MM.1S (cell line): ENCODE results near the gene RHOB.

ENCODE experiments used
- DNase-seq: peaks from one replicate; pipeline ENCODE4 v3.0.0-alpha.2; 2015
- H2AFZ ChIP-seq: fragments of 300-600 bp; sonication (generic); 2 replicates; pipeline ENCODE4 v1.6.0; 2016; ENCODE audit warnings: antibody characterized with exemption, low read length
- H3F3A ChIP-seq: fragments of 300-600 bp; sonication (generic); 2 replicates; pipeline ENCODE4 v1.6.1; 2016; ENCODE audit warnings: mild to moderate bottlenecking, antibody characterized with exemption, low read length, moderate library complexity, mixed read lengths; ENCODE audit not compliant: insufficient read depth
- H3K27ac ChIP-seq: fragments of 300-600 bp; sonication (generic); 2 replicates; pipeline ENCODE4 v1.5.1; 2016; ENCODE audit warnings: mild to moderate bottlenecking, low read length
- H3K27me3 ChIP-seq: fragments of 300-600 bp; sonication (generic); replicated peaks from 2 replicates; pipeline ENCODE4 v1.6.0; 2016; ENCODE audit warnings: low read length; ENCODE audit not compliant: insufficient read depth
- H3K36me3 ChIP-seq: fragments of 300-600 bp; sonication (generic); replicated peaks from 2 replicates; pipeline ENCODE4 v1.6.1; 2016; ENCODE audit warnings: mild to moderate bottlenecking, low read length, mixed read lengths; ENCODE audit not compliant: insufficient read depth
- H3K4me1 ChIP-seq: fragments of 300-600 bp; sonication (generic); 2 replicates; pipeline ENCODE4 v1.6.1; 2016; ENCODE audit warnings: low read length, mixed read lengths
- H3K4me2 ChIP-seq: fragments of 300-600 bp; sonication (generic); 2 replicates; pipeline ENCODE4 v1.6.0; 2016; ENCODE audit warnings: low read depth, low read length
- H3K4me3 ChIP-seq: fragments of 300-600 bp; sonication (generic); 2 replicates; pipeline ENCODE4 v1.5.1; 2016; ENCODE audit warnings: low read length, mixed read lengths
- H3K79me2 ChIP-seq: fragments of 300-600 bp; sonication (generic); 2 replicates; pipeline ENCODE4 v1.6.1; 2016; ENCODE audit warnings: mixed run types, low read length, mixed read lengths
- H3K9ac ChIP-seq: fragments of 300-600 bp; sonication (generic); 2 replicates; pipeline ENCODE4 v1.6.1; 2016; ENCODE audit warnings: low read length, mixed read lengths
- H3K9me2 ChIP-seq: fragments of 300-600 bp; sonication (generic); replicated peaks from 2 replicates; pipeline ENCODE4 v1.6.1; 2016; ENCODE audit warnings: mild to moderate bottlenecking, low read length, mixed read lengths; ENCODE audit not compliant: insufficient read depth
- H3K9me3 ChIP-seq: fragments of 300-600 bp; sonication (generic); replicated peaks from 2 replicates; pipeline ENCODE4 v1.6.1; 2016; ENCODE audit warnings: mild to moderate bottlenecking, low read length, mixed read lengths; ENCODE audit not compliant: insufficient read depth
- H4K20me1 ChIP-seq: fragments of 300-600 bp; sonication (generic); 2 replicates; pipeline ENCODE4 v1.6.1; 2016; ENCODE audit warnings: mild to moderate bottlenecking, low read length, moderate library complexity, mixed read lengths; ENCODE audit not compliant: insufficient read depth
- EZH2 ChIP-seq: fragments of 300-600 bp; sonication (generic); optimal IDR thresholded peaks from 2 replicates; pipeline ENCODE3; 2017; ENCODE audit warnings: low read depth, mild to moderate bottlenecking, antibody characterized with exemption, low read length, mixed read lengths
- EZH2phosphoT487 ChIP-seq: fragments of 300-600 bp; sonication (generic); IDR thresholded peaks from 2 replicates; pipeline ENCODE4 v1.6.1; 2018; ENCODE audit warnings: antibody characterized with exemption, low read length
- TF ChIP-seq, protein P1 (sequence below): fragments of 300-600 bp; sonication (generic); IDR thresholded peaks from 2 replicates; pipeline ENCODE4 v1.5.1; 2016; ENCODE audit warnings: antibody characterized with exemption, low read length, mixed read lengths

Gene RHOB

DNA sequence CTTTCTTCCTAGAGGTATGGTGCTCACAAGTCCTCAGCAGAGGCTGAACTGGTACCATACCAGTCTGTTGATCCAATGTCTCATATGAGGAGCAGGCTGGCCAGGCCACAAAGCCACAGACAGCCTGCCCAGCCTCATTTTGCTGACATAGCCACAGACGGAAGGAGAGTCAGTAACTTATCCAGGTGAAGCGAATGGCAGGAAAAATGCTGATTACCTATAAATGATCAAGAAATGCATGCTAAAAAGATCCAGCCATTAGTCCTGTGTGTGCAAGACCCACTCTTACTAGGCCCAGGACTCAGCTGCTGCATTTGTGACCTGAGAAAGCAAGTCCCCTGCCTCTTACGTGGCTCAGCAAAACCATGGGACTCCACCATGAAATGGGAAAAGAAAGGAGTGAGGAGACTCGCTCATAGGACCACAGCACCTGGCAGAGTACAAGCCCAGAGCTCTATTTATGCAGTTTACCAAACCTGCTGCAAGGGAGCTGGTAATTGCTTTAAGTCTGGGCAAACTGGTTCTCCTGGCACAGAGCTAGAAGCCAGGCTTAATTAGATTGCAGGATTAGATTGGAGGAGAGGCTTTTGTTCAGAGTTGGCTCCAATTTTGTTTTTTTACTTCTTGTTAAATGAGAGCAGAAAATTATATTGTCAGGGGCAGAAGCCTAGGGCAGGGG, 19.0 kb downstream of the RHOB start:
- DNase-seq = no peak
- no peaks in the 10 kb centered on the region for H3F3A ChIP-seq
- H3K4me2 ChIP-seq = no peak overlapping the region
- H3K9me3 ChIP-seq = no peaks in the 10 kb centered on the region
- no peak overlapping the region for H3K27ac ChIP-seq
- TF ChIP-seq, protein P1, sequence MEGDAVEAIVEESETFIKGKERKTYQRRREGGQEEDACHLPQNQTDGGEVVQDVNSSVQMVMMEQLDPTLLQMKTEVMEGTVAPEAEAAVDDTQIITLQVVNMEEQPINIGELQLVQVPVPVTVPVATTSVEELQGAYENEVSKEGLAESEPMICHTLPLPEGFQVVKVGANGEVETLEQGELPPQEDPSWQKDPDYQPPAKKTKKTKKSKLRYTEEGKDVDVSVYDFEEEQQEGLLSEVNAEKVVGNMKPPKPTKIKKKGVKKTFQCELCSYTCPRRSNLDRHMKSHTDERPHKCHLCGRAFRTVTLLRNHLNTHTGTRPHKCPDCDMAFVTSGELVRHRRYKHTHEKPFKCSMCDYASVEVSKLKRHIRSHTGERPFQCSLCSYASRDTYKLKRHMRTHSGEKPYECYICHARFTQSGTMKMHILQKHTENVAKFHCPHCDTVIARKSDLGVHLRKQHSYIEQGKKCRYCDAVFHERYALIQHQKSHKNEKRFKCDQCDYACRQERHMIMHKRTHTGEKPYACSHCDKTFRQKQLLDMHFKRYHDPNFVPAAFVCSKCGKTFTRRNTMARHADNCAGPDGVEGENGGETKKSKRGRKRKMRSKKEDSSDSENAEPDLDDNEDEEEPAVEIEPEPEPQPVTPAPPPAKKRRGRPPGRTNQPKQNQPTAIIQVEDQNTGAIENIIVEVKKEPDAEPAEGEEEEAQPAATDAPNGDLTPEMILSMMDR = no peak
- TF ChIP-seq EZH2phosphoT487 = no peak
- no peak for TF ChIP-seq EZH2
- H3K4me3 ChIP-seq = no peak overlapping the region
- no peaks in the 10 kb centered on the region for H3K27me3 ChIP-seq
- H4K20me1 ChIP-seq = no peaks in the 10 kb centered on the region
- H3K79me2 ChIP-seq = no peaks in the 10 kb centered on the region
- H3K9ac ChIP-seq = no peak overlapping the region
- H3K4me1 ChIP-seq = no peaks in the 10 kb centered on the region
- H3K9me2 ChIP-seq = no peaks in the 10 kb centered on the region
- H2AFZ ChIP-seq = no peak overlapping the region
- no peaks in the 10 kb centered on the region for H3K36me3 ChIP-seq

DNA sequence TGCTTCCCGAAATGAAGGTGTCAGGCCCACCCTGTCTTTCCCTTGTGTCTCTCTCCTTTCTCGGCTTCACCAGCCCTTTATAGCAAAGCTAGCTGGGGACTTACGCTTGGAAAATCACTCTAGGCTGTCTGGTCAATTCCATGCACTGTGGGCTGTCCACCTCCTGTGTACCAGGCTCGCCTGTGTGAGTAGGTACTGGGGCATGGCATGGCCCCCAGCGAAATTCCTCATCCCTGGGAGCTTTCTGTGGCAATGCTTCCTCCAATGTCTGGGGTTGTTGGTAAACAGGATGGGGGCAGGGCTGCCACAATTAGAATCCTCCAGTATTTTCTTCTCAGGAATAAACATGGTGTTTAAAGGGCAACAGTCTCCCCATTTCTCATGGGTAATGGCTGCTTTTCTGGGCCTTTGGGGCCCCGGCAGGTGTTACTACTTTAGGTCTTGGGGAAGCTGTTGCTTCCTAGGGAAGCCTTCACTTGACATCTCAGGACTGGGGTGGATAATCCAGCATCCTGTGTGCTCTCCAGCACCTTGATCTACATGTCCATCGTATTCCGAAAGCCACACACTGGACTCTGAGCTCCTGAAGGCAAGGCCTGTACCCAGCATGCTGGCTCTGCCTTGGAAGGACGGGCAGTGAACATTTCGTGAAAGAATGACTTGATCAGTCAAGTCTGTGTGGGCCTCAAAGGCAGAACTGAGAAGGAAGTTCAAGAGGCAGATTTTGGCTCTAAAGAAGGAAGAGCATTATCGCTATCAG, 21.1 kb downstream of the RHOB start:
- H2AFZ ChIP-seq = no peak overlapping the region
- H3K27ac ChIP-seq = no peak overlapping the region
- no peaks in the 10 kb centered on the region for H4K20me1 ChIP-seq
- no peaks in the 10 kb centered on the region for H3K4me1 ChIP-seq
- no peak for TF ChIP-seq EZH2
- TF ChIP-seq, protein P1 = no peak
- TF ChIP-seq EZH2phosphoT487 = no peak
- DNase-seq = no peak
- H3K9ac ChIP-seq = no peak overlapping the region
- H3K36me3 ChIP-seq = no peaks in the 10 kb centered on the region
- H3F3A ChIP-seq = no peaks in the 10 kb centered on the region
- no peak overlapping the region for H3K4me3 ChIP-seq
- no peaks in the 10 kb centered on the region for H3K27me3 ChIP-seq
- H3K4me2 ChIP-seq = no peak overlapping the region
- no peaks in the 10 kb centered on the region for H3K9me3 ChIP-seq
- H3K79me2 ChIP-seq = no peaks in the 10 kb centered on the region
- H3K9me2 ChIP-seq = no peaks in the 10 kb centered on the region

DNA sequence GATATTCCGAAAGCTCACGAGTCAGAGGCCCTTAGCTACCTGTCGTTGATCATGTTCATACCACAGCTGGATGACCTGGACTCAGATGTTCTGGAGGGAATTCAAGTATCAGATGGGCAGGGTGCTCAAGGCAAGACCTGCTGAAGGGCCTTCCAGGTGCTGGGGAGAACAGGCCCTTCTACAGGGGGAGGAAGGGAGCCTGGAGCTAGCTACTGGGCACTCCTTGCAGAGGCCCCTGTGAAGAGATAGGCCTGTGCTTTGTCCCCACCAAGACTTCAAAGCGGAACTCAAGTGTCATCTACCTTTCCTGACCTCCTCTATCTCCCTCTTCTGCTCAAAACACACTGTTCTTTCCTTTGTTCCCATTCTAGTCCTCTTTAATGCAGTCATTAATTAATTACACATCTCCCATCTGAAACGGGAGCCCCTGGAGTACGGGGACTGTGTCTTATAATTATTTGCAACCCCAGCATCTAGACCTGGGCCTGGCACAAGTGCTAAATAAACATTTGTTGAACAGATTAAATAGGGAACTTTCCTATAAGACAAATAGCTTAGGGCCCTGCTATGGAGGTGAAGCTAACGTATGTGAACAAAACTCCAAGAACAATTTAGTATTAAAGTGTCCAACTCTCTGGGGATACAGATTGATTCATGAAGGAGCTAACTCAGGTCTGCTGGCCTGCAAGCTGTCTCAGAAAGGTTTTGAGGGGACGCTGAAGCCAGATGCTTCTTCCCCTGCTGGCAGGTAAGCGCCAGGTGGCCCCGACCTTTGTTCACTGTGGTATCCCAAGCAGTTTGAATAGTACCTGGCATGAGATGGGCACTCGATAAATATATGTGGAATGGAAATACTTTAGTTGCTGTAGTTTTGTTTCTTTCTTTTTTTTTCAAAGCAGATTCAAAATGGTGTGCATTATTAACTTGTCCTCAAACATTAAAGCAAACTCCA, 22.0 kb downstream of the RHOB start:
- Histone ChIP-seq H3F3A (no peaks in the 10 kb centered on the region), H4K20me1 (no peaks in the 10 kb centered on the region), H3K4me3 (no peak overlapping the region), H3K79me2 (no peaks in the 10 kb centered on the region), H3K4me1 (no peaks in the 10 kb centered on the region), H3K27ac (no peak overlapping the region), H3K27me3 (no peaks in the 10 kb centered on the region), H3K36me3 (no peaks in the 10 kb centered on the region), H2AFZ (no peak overlapping the region), H3K9me2 (no peaks in the 10 kb centered on the region), H3K4me2 (no peak overlapping the region), H3K9me3 (no peaks in the 10 kb centered on the region), H3K9ac (no peak overlapping the region)
- no peak for DNase-seq
- TF ChIP-seq EZH2phosphoT487 (no peak), EZH2 (no peak)
- TF ChIP-seq, protein P1 = no peak
